CD4-positive, alpha-beta T cell treated with Interleukin-10 for 1 hour (primary cell): ENCODE measurements around the gene ADAMTS7.
"Not testable (repeated sequence)": the region's sequence is repeated elsewhere in the genome, so short reads cannot be mapped to it uniquely, and the experiment has no call there.

ENCODE experiments used
- DNase-seq: peaks from one replicate; pipeline ENCODE4 v3.0.0-alpha.2; 2020

The ADAMTS7 gene

DNA sequence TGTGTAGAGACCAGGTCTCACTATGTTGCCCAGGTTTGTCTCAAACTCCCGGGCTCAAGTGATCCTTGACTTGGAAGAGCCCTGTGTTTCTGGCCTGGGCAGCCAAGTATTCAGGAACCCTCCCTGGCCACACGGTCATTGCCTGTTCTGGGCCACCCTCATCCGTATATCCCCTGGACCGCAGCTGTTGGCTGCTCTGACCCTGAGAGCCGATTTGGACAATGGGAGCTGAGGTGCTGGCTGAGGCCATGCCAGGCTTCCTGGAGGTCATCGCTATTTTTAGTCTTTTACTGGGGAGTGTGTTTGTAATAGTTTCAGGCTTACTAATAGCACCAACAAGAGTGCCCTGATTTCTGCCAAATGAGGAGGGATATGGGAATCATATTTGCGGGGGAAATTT lies 60.7 kb downstream of the ADAMTS7 start:
- DNase-seq: no peak

DNA sequence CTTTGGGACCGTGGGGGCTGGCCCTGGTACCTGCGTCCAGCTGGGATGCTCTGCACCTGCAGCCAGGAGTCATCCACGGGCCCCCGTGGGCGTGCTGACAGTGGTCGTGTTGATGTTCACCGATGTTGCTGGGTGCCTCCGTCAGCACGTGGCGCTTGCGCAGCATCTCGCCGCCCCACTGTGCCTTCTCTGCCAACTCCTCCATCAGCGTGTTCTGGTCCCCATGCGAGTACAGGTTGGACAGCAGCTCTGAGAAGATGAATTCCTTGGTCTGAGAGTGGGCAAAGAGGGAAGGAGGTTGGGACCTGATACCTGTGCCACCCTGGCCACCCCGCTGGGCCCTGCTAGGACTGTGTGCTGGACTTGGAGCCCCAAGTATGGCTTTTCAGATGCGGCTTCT lies 61.4 kb downstream of the ADAMTS7 start:
- no peak for DNase-seq

DNA sequence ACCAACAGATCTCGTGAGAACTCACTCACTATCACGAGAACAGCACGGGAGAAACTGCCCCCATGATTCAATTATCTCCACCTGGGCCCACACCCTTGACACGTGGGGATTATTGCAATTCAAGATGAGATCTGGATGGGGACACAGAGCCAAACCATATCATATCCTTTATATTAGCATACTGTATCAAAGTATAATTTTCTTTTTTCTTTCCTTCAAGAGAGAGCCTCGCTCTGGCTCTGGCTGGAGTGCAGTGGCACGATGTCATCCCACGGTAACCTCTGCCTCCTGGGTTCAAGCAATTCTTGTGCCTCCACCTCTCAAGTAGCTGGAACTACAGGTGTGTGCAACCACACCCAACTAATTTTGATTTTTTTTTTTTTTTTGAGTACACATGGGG lies 63.4 kb downstream of the ADAMTS7 start:
- not testable (repeated sequence) for DNase-seq

DNA sequence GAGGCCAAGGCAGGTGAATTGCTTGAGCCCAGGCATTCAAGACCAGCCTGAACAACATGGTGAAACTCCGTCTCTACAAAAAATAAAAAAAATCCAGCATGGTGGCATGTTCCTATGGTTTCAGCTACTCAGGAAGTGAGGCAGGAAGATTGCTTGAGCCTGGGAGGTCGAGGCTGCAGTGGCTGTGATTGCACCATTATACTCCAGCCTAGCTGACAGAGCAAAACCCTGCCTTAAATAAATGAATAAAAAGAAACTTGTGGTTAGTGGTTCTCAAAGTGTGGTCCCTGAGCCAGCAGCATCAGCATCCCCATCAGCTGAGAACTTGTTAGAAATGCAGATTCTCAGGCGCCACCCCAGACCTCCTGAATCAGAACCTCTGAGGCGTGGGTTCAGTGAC lies 69.6 kb downstream of the ADAMTS7 start:
- DNase-seq: not testable (repeated sequence)

DNA sequence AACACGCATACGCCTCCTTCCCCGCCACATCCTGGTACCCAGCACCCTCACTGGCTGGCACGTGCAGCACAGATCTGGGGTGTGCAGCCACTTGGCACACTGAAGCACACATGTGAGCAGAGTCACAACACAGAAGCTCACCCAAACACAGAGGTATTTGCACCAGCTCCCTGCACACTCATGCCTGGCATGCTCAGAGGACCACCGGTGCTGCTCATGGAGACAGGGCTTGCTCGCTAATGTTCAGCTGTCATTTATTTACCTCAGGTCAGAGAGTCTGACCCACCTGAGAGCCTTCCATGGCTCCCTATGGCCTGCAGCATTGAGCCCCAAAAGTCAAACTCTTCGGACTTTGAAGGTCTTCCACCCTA lies 70.4 kb downstream of the ADAMTS7 start:
- DNase-seq: no peak

DNA sequence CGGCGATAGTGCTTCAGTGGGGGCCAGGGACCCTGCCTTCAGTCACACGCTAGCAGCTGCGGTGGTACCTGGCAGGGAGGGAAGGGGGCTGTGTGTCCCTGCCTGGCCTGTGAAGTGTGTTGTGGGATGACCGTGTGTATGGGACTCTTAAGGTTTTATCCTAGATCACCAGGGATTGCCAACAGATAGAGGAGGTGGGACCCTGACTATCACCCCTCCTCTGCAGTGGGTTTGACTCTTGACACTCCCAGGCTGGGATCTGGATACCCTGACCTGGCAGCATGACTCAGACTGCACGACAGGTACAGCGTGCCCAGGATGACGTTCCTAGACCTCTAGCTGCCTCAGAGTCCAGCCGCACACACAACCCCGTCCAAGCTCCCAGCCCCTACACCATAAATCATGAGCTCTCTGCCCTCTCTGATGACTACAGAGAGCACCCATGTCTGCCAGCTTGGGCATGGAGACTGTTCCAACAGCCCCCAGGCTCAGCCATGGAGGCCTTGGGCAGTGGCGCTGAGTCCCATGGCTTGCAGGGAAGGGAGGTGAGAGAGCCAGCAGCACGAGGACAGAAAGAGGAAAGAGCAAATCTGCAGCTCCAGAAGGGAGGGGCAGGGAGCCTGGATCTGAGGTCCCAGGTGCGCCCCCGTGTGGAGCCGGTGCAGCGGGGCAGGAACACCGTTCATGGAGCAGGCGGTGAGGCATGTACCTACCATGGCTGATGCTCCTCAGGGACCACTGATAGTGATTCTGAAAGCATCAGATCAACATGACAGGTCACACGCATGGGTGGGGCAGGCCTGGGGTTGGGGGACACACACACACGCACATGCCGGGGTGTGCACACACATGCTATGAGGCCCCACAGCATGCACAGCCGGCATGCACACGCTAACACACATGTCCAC lies 71.0 kb downstream of the ADAMTS7 start:
- peak; percentile 26 for DNase-seq

DNA sequence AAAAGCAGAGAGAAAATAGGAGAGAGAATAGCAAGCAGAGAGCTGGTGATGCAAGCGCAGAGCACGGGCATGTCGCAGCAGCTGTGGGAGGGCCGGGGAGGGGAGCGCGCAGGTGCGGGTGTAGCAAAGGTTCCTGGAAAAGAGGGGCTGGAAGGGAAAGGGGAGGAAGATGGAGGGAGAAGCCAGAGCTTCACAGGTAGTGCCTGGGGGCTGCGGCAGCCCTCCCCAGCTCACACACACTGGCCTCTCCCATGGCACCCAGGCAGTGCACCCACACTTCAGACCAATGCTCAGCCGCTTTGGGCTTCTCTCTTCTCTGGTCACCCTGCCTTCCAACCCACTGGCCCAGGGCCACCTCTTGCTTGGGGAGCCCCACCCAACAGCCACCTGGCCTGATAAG lies 72.1 kb downstream of the ADAMTS7 start:
- no peak for DNase-seq

DNA sequence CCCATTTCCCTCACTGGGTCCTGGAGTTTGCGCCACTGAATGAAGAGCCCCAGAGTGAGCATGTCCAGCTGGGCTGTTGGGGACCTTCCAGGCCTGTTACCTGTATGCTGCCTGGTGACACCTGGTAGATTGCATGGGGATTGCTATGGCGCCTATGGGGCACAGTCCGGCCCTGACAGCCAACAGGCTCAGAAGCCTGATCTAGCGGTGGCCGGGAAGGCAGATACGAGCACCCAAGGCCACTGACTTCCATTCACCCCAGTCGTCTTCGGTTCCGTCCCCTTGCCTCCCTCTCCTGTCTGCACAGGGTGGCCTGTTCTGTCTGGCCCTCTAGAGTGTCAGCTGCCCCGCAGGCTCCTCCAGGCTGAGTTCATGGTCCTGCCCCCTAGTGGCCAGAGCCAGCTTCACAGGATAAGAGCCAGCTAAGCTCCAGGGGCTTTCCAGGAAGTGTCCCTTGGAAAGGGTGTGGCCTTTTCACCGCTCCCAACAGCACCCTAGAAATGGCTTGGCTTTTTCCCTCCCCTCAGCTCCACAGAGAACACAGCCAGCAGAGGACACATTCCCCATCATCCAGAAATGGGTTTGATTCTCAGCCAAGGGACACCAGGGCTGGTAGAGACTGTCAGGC lies 73.2 kb downstream of the ADAMTS7 start:
- not testable (repeated sequence) for DNase-seq

DNA sequence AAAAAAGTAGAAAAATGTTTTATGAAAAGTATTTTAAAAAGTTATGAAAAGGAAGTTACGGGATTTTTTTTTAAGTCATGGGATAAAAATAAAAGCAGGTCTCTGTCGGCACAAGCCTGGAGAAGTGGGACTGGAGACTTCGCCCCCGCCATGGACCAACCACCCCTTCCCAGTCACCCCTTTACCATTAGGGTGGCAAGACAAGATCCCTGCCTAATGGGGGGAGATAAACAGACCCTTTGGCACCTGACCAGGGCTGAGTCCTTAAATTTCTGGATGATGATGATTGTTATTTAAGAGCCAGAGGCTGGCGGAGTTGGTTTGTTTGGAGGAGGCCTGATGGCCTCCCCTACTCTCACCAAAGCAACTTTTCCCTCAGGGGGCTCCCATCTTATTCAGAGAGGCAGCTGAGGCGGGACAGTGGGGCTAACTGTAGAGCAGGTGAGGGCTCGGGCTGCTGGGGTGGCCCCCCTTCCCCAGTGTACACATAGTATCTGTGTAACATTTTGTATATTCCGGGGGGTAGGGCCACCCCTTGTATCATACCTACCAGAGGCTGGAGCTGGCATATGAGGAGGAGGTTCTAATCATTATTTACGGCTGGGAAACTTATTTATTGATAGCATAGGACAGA lies 74.0 kb downstream of the ADAMTS7 start:
- DNase-seq: no peak

DNA sequence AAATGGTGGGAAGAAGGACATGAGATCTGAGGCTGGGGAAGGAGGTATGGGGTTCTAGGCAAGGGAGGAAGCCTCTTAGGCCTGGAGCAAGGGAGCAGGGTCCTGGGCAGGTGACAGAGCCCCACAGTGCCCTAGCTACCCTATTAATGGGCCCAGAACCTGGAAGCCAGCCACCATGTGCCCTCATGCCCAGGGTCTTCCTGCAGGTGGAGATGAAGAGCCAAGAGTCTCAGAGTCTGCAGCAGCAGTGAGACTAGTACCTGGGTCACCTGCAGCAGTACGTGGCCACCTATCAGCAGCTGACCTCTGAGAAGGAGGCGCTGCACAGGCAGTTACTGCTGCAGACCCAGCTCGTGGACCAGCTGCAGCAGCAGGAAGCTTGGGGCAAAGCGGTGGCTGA lies 75.0 kb downstream of the ADAMTS7 start:
- not testable (repeated sequence) for DNase-seq

DNA sequence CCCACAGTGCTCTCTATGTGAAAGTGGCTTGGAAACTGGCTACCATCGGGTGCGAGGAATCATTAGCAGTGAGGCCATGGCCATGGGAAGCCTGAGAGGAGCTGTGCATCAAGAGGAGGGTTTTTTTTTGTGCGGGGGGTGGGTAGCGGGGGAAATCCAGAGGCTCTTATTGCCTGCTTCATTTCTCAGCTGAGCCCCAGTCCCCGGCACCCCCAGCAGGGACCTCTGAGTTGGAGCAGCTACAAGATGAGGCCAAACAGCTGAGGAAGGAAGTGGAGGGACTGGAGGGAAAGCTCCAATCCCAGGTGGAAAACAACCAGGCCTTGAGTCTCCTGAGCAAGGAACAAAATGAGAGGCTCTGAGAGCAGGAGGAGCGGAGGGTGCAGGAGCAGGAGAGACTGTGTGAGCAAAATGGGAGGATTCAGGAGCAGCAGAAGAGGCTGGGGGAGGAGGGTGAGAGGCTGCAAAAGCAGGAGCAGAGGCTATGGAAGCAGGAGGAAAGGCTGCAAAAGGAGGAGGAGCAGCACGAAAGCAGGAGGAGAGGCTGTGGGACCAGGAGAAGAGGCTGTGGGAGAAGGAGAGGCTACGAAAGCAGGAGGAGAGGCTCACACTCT lies 76.7 kb downstream of the ADAMTS7 start:
- DNase-seq: no peak

DNA sequence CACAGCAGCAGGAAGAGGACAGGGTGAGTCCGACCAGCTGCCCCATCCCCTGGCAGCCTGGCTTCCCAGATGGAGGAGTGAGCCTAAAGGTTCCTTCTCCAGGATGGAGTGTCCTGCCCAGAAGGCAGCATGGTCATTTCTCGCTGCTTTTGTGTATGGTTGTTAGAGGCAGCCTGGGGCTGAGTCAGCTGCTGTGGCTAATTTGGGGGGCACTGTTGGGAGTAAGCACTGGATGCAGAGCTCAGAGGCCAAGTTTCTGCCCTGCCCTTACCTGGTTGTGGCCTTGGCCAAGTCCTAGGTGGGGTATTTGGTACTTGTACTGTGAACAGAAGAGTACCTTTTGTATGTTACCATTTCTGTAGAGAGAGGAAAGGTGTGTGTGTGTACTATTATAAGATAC lies 78.6 kb downstream of the ADAMTS7 start:
- DNase-seq: no peak

DNA sequence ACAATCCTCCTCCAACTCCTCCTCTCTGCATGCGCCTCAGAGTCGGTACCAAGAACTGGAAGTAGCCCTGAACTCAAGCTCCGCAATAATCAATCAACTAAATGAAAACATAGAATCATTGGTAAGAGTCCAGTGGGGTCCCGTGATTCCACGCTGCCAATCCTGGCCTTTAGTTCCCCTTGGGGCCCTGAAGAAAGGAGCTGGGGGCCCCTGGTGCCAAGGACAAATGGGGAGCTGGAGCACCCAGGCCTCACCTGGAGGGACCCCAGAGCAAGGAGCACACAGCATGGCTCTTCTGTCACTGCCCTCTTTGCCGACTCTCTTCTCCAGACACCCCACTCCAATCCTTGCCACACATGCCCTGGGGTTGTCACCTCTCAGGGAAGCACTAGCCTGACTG lies 80.3 kb downstream of the ADAMTS7 start:
- DNase-seq: no peak

DNA sequence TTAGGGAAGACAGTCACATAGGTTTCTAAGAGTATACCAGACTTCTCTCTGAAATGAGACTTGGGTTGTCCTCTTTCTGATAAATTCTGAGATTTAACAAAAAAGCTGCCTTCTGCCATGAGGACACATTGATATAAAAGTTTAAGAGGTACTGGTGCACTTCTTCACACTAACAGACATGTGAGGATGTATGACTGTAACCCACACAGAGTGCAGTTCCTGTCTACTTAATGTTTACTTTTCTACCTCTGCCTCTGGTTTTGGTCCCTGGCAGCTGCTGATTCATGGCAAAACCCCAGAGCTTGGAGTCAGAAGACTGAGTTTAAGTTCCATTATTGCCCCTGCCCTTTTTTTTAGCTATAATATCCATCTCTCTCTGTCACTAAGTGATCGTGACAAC lies 82.8 kb downstream of the ADAMTS7 start:
- DNase-seq: not testable (repeated sequence)

DNA sequence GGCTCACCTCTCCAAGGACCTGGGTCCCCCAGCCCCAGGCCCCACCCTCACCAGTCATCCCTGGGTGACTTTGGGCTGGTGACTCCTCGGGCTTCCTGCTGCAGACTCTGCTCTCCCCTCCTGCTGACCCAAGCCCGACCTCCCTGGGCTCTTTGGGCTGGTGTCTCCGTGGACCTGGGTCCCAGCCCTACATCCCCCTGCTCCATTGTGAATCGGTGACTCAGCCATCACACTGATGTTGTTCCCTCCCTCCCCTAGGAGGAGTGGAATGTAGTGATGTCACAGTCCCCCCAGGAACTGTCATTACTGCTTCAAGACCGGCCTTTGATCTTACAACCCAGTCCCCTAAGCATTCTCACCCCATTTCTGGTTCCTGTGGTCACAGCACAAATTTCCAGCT lies 83.7 kb downstream of the ADAMTS7 start:
- DNase-seq: no peak

DNA sequence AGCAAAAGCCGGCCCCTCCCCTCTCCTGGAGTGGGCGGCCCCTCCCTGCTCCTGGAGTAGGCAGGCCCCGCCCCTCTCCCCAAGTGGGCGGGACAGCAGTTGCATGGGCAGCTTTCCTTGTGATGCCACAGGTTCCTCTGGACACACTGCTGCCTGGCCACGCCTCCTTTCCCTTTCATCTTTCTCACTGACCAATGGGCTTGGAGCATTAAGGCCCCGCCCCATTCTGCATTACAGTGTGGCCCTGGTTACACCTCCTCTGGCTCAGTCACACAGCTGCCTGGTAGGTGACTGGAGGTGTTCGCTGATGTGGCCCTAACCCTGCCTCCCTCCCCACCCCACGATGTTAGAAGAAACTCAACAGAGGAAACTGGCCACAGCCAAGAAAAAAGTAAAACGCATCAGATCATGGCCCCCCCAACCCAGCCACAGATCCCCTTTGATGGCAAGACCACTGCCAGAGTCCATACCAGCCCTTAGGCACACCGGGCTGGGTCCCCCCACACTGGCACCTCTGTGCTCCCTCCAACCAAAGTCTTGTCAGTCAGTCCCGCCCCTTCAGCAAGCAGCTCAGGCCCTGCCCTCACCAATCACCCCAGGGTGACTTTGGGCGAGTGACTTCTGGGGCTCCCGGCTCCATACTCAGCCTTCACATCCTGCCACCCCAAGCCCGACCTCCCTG lies 84.3 kb downstream of the ADAMTS7 start:
- DNase-seq: no peak

DNA sequence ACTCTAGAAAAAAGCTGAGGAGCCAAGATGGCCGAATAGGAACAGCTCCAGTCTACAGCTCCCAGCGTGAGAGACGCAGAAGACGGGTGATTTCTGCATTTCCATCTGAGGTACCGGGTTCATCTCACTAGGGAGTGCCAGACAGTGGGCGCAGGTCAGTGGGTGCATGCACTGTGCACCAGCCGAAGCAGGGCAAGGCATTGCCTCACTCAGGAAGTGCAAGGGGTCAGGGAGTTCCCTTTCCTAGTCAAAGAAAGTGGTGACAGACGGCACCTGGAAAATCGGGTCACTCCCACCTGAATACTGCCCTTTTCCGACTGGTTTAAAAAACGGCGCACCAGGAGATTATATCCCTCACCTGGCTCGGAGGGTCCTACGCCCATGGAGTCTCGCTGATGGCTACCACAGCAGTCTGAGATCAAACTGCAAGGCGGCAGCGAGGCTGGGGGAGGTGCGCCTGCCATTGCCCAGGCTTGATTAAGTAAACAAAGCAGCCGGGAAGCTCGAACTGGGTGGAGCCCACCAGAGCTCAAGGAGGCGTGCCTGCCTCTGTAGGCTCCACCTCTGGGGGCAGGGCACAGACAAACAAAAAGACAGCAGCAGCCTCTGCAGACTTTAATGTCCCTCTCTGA lies 91.3 kb downstream of the ADAMTS7 start:
- not testable (repeated sequence) for DNase-seq

DNA sequence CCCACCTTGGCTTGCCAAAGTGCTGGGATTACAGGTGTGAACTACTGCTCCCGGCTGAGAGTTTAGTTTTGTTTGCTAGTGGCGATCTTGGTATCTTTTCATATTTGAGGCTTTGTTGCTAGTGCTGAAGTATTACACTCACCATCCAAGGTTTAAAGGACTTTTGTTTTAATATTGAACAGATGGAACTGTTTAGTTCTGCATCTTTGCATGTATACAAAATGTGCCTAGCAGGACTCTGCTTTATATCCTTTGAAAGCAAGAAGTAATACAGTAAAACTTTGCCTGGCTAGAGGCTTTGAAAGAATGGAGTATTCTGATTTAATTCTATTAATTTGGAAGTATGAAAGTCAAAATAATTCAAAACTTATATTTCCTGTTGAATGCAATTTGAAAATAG lies 92.4 kb downstream of the ADAMTS7 start:
- no peak for DNase-seq

DNA sequence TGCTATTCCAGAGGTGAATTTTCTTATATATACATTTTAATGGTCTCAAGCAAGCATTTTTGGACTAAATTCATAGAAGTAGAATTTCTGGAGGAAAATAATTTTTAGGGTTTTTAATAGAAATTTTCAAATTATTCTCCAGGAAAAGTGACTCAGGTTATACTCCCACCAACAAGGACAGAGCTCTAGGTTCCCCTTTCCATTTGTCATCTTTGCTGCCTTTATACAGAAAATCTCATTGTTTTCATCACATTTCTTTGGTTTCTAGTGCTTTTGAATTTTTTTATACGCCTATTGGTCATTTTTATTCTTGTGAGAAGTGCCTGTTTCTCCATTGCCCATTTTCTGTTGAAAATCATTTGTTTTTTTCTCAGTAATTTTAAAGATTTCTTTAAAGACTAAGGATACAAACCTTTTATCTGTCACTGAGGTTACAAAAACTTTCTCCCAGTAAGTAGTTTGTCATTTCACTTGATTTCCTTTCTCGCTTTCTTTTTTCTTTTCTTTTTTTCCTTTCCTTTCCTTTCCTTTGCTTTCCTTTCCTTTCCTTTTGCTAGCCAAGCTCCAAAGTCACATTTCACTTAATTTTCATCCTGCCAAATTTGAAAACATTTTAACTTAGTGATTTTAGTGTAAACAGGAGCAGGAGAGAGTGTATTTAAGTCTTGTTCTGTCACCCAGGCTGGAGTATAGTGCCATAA lies 93.2 kb downstream of the ADAMTS7 start:
- no peak for DNase-seq

DNA sequence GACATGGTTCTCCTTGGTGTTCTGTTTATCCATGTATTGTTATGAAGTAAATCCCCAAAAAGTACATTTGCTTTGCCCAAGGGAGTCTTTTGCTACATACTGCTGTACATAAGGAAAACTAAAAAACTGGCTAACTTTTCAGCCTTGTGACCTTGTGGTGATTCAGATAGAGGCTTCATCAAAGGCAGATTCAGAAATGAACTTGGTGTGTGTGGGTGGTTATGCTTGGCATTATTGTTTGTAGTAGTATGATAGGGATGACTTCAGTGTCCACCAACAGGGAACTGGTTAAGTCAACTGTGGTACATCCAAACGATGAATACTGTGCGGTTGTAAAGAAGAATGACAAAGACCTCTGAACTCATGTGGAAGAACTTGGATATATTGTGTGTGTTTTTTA lies 94.6 kb downstream of the ADAMTS7 start:
- DNase-seq: no peak

DNA sequence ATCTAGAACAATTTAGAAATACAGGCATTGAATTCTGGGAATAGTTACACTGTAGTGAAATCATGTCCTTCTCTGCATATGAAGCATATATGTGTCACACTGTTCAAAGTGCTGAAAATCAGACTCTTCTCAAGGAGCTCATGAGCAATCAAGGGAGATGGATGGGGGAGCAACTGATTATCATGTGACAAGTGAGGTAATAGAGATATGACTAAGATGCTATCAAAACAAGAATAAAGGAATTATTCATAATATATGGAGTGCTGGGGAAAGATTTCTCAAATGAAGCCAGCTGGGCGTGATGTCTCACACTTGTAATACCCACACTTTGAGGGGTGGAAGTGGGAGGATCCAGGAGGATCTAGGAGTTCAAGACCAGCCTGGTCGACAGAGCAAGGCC lies 95.3 kb downstream of the ADAMTS7 start:
- no peak for DNase-seq

DNA sequence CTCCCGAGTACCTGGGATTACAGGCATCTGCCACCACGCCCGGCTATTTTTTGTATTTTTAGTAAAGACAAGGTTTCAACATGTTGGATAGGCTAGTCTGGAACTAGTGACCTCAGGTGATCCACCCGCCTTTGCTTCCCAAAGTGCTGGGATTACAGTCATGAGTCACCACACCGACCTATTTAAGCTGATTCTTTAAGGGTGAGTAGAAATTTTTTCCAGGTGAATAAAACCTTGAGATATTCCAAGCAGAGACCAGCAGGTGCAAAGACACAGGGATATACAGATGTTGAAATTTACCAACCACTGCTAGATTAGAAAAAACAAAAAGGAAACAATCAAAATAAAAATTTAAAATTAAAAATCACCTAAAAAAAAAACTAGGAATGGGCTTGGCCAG lies 95.8 kb downstream of the ADAMTS7 start:
- DNase-seq: no peak
